Activated CD8-positive, alpha-beta T cell treated with anti-CD3 and anti-CD28 coated beads for 36 hours (primary cell): ENCODE data around the gene DPH1. TPM values are rescaled to one million over a fixed set of nuclear protein-coding genes. Genes with fewer than 3 reads are reported as not detected.

Experiments used
- ATAC-seq: fragments of 200-7000 bp; cut with Tn5 transposase; one replicate; pipeline ENCODE4 v1.10.0; 2021; ENCODE audit warnings: mild to moderate bottlenecking, moderate library complexity
- CTCF ChIA-PET: fragments of 350-600 bp; sonication (Branson Sonifier 250); formaldehyde crosslinking; loops from one replicate; lab custom pipeline; 2021; ENCODE audit warnings: antibody characterized with exemption; lab: Charles Lee
- POLR2A ChIA-PET: fragments of 350-600 bp; sonication (Branson Sonifier 250); formaldehyde crosslinking; loops from one replicate; lab custom pipeline; 2021; ENCODE audit warnings: antibody characterized with exemption; lab: Charles Lee
- DNase-seq: peaks from one replicate; pipeline ENCODE4 v3.0.0-alpha.2; 2020
- H3K27ac Mint-ChIP-seq: one replicate; pipeline ENCODE4 v1.8.0; 2021; ENCODE audit warnings: mild to moderate bottlenecking, mixed read lengths
- H3K27me3 Mint-ChIP-seq: one replicate; pipeline ENCODE4 v1.8.0; 2021; ENCODE audit warnings: mixed read lengths
- H3K36me3 Mint-ChIP-seq: one replicate; pipeline ENCODE4 v1.8.0; 2021; ENCODE audit warnings: low read depth, mixed read lengths
- H3K4me1 Mint-ChIP-seq: one replicate; pipeline ENCODE4 v1.8.0; 2021; ENCODE audit warnings: low read depth, mixed read lengths
- H3K4me3 Mint-ChIP-seq: one replicate; pipeline ENCODE4 v1.8.0; 2021; ENCODE audit warnings: mild to moderate bottlenecking, moderate library complexity, mixed read lengths
- H3K9me3 Mint-ChIP-seq: one replicate; pipeline ENCODE4 v1.8.0; 2021; ENCODE audit warnings: mixed read lengths
- CTCF ChIP-seq: fragments of 200-600 bp; IDR thresholded peaks from one replicate; pipeline ENCODE4 v1.8.0; 2022; ENCODE audit warnings: antibody characterized with exemption, mild to moderate bottlenecking
- intact Hi-C: fragments of 100-400 bp; cut with micrococcal nuclease; formaldehyde crosslinking; loops from one replicate; pipeline ENCODE4 v1.10.0; 2022
- total RNA-seq, 2 experiments: library from RNA; stranded (reverse); gene quantifications; one replicate each; pipeline ENCODE4 v1.2.3, GENCODE V29; 2021

The DPH1 gene
- total RNA-seq, 2 experiments from 2014 or later = 27.8 to 32.5 TPM

GRCh38 chr17:1999557-2000251, 30.2 kb upstream of the DPH1 start:
- Mint-ChIP-seq H3K4me3 (no peak overlapping the region), H3K36me3 (no peaks in the 10 kb centered on the region), H3K4me1 (no peaks in the 10 kb centered on the region), H3K9me3 (no peaks in the 10 kb centered on the region), H3K27me3 (peaks cover 23% of the 10 kb centered on the region), H3K27ac (no peak overlapping the region)
- intact Hi-C loops = no loop called here
- ChIA-PET POLR2A (interaction anchor here (0.9 kb wide), 1 partner anchor 10 kb away, joined by 3 read pairs; no protein-coding TSS in a partner anchor), CTCF (no interaction called here)
- no peak for TF ChIP-seq CTCF
- DNase-seq (no peak), ATAC-seq (no peak)

- Mint-ChIP-seq H3K27me3 (peaks cover 9% of the 10 kb centered on the region), H3K27ac (no peak overlapping the region), H3K36me3 (no peaks in the 10 kb centered on the region), H3K9me3 (no peaks in the 10 kb centered on the region), H3K4me1 (no peaks in the 10 kb centered on the region), H3K4me3 (no peak overlapping the region)
- ChIA-PET CTCF (no interaction called here), POLR2A (no interaction called here)
- ATAC-seq (no peak), DNase-seq (no peak)
- TF ChIP-seq CTCF = no peak
- intact Hi-C loops = no loop called here
Observed at GRCh38 chr17:2002767-2003329, 27.1 kb upstream of the DPH1 start.

GRCh38 chr17:2003525-2003924, 26.4 kb upstream of the DPH1 start:
- ChIA-PET POLR2A (no interaction called here), CTCF (no interaction called here)
- TF ChIP-seq CTCF = no peak
- Mint-ChIP-seq H3K36me3 (no peaks in the 10 kb centered on the region), H3K27me3 (peaks cover 9% of the 10 kb centered on the region), H3K4me1 (no peaks in the 10 kb centered on the region), H3K4me3 (no peak overlapping the region), H3K27ac (no peak overlapping the region), H3K9me3 (no peaks in the 10 kb centered on the region)
- DNase-seq (no peak), ATAC-seq (no peak)
- intact Hi-C loops = no loop called here

GRCh38 chr17:2004435-2004952, 25.5 kb upstream of the DPH1 start:
- no peak for TF ChIP-seq CTCF
- POLR2A ChIA-PET = interaction anchor here (0.6 to 1.3 kb wide), 2 partner anchors 8 to 84 kb away, joined by 3 to 5 read pairs; no protein-coding TSS in a partner anchor
- Mint-ChIP-seq H3K27me3 (peaks cover 2% of the 10 kb centered on the region), H3K9me3 (no peaks in the 10 kb centered on the region), H3K36me3 (no peaks in the 10 kb centered on the region), H3K4me1 (no peaks in the 10 kb centered on the region), H3K4me3 (no peak overlapping the region), H3K27ac (no peak overlapping the region)
- intact Hi-C loops = no loop called here
- ATAC-seq (no peak), DNase-seq (no peak)
- CTCF ChIA-PET = no interaction called here
